ENCODE measurements around the gene FIBCD1. TPM values are rescaled to one million over a fixed set of nuclear protein-coding genes. Genes with fewer than 3 reads are reported as not detected.

FIBCD1 gene
- total RNA-seq, 1 experiment from 2014 or later: 1.4 TPM

- no peak for TF ChIP-seq CTCF (IDR thresholded peaks at IDR 0.05; ENCODE audit: unreplicated experiment)
- no peak for DNase-seq
- intact Hi-C loops (cut with micrococcal nuclease; ENCODE audit: unreplicated experiment): no loop called here
- Mint-ChIP-seq H3K9me3 (ENCODE audit: low read depth, unreplicated experiment) (no peaks in the 10 kb centered on the region), H3K4me3 (ENCODE audit: low read depth, unreplicated experiment) (no peak overlapping the region), H3K4me1 (ENCODE audit: low read depth, unreplicated experiment) (no peaks in the 10 kb centered on the region), H3K36me3 (ENCODE audit: insufficient read depth, unreplicated experiment) (no peaks in the 10 kb centered on the region), H3K27me3 (ENCODE audit: unreplicated experiment) (peaks cover 45% of the 10 kb centered on the region), H3K27ac (ENCODE audit: unreplicated experiment) (no peak overlapping the region)
- no TSS peak for BruUV-seq (replicated peaks)
- CTCF ChIA-PET: no interaction called here
These were observed 30.1 kb downstream of the FIBCD1 start for GRCh38 chr9:130908878-130909355.

- CTCF ChIA-PET: interaction anchor here (0.7 kb wide), 2 partner anchors 27 to 39 kb away, joined by 3 to 5 read pairs; no protein-coding TSS in a partner anchor
- no peak for DNase-seq
- Mint-ChIP-seq H3K4me1 (ENCODE audit: low read depth, unreplicated experiment) (no peaks in the 10 kb centered on the region), H3K27me3 (ENCODE audit: unreplicated experiment) (peaks cover 51% of the 10 kb centered on the region), H3K4me3 (ENCODE audit: low read depth, unreplicated experiment) (no peak overlapping the region), H3K36me3 (ENCODE audit: insufficient read depth, unreplicated experiment) (no peaks in the 10 kb centered on the region), H3K27ac (ENCODE audit: unreplicated experiment) (no peak overlapping the region), H3K9me3 (ENCODE audit: low read depth, unreplicated experiment) (no peaks in the 10 kb centered on the region)
- intact Hi-C loops (cut with micrococcal nuclease; ENCODE audit: unreplicated experiment): no loop called here
- BruUV-seq (replicated peaks): no TSS peak
- TF ChIP-seq CTCF (IDR thresholded peaks at IDR 0.05; ENCODE audit: unreplicated experiment): no peak
These were observed 30.7 kb downstream of the FIBCD1 start for GRCh38 chr9:130908146-130908877.

- TF ChIP-seq CTCF (IDR thresholded peaks at IDR 0.05; ENCODE audit: unreplicated experiment): no peak
- Mint-ChIP-seq H3K36me3 (ENCODE audit: insufficient read depth, unreplicated experiment) (no peaks in the 10 kb centered on the region), H3K4me1 (ENCODE audit: low read depth, unreplicated experiment) (no peaks in the 10 kb centered on the region), H3K27me3 (ENCODE audit: unreplicated experiment) (peaks cover 55% of the 10 kb centered on the region), H3K4me3 (ENCODE audit: low read depth, unreplicated experiment) (no peak overlapping the region), H3K27ac (ENCODE audit: unreplicated experiment) (no peak overlapping the region), H3K9me3 (ENCODE audit: low read depth, unreplicated experiment) (no peaks in the 10 kb centered on the region)
- CTCF ChIA-PET: interaction anchor here (0.6 kb wide), 1 partner anchor 1440 kb away, joined by 4 read pairs; no protein-coding TSS in a partner anchor
- intact Hi-C loops (cut with micrococcal nuclease; ENCODE audit: unreplicated experiment): no loop called here
- no peak for DNase-seq
- BruUV-seq (replicated peaks): no TSS peak
These were observed 32.2 kb downstream of the FIBCD1 start for GRCh38 chr9:130906735-130907416.

GRCh38 chr9:130905902-130906734 lies 32.9 kb downstream of the FIBCD1 start:
- CTCF ChIA-PET: no interaction called here
- TF ChIP-seq CTCF (IDR thresholded peaks at IDR 0.05; ENCODE audit: unreplicated experiment): no peak
- Mint-ChIP-seq H3K4me1 (ENCODE audit: low read depth, unreplicated experiment) (no peaks in the 10 kb centered on the region), H3K27me3 (ENCODE audit: unreplicated experiment) (peaks cover 56% of the 10 kb centered on the region), H3K4me3 (ENCODE audit: low read depth, unreplicated experiment) (no peak overlapping the region), H3K27ac (ENCODE audit: unreplicated experiment) (no peak overlapping the region), H3K9me3 (ENCODE audit: low read depth, unreplicated experiment) (no peaks in the 10 kb centered on the region), H3K36me3 (ENCODE audit: insufficient read depth, unreplicated experiment) (no peaks in the 10 kb centered on the region)
- intact Hi-C loops (cut with micrococcal nuclease; ENCODE audit: unreplicated experiment): no loop called here
- no peak for DNase-seq
- BruUV-seq (replicated peaks): no TSS peak

Data from Calu3 (cell line).